Ishikawa (cell line): ENCODE data around the gene RHBDD3.

Source experiments
- CEBPB ChIP-seq: IDR thresholded peaks from 2 replicates; pipeline ENCODE4 v1.6.1; 2012
- CREB1 ChIP-seq: IDR thresholded peaks from 2 replicates; pipeline ENCODE4 v1.6.1; 2012; ENCODE audit warnings: low read depth
- EGR1 ChIP-seq: IDR thresholded peaks from 2 replicates; pipeline ENCODE4 v1.6.1; 2012
- EP300 ChIP-seq: IDR thresholded peaks from 2 replicates; pipeline ENCODE4 v1.6.1; 2012; ENCODE audit warnings: borderline replicate concordance
- FOXM1 ChIP-seq: IDR thresholded peaks from 2 replicates; pipeline ENCODE4 v1.6.1; 2012; ENCODE audit warnings: low read depth, borderline replicate concordance
- NFIC ChIP-seq: IDR thresholded peaks from 2 replicates; pipeline ENCODE4 v1.6.1; 2012
- RAD21 ChIP-seq: IDR thresholded peaks from 2 replicates; pipeline ENCODE4 v1.6.1; 2012; ENCODE audit warnings: low read depth
- TAF1 ChIP-seq: IDR thresholded peaks from 2 replicates; pipeline ENCODE4 v1.6.1; 2012; ENCODE audit warnings: low read depth, mild to moderate bottlenecking
- TCF12 ChIP-seq: IDR thresholded peaks from 2 replicates; pipeline ENCODE4 v1.6.1; 2012; ENCODE audit warnings: low read depth
- TEAD4 ChIP-seq: IDR thresholded peaks from 2 replicates; pipeline ENCODE4 v1.6.1; 2012
- YY1 ChIP-seq: IDR thresholded peaks from 2 replicates; pipeline ENCODE4 v1.6.1; 2012; ENCODE audit warnings: low read depth
- ZBTB7A ChIP-seq: IDR thresholded peaks from 2 replicates; pipeline ENCODE4 v1.6.1; 2012; ENCODE audit warnings: low read depth
- TF ChIP-seq, protein P1 (sequence below): IDR thresholded peaks from 2 replicates; pipeline ENCODE4 v1.6.1; 2012
- TF ChIP-seq, protein P2 (sequence below): IDR thresholded peaks from 2 replicates; pipeline ENCODE4 v1.6.1; 2012
- TF ChIP-seq, protein P3 (sequence below): IDR thresholded peaks from 2 replicates; pipeline ENCODE4 v1.6.1; 2012; ENCODE audit warnings: low read depth, mild to moderate bottlenecking

The RHBDD3 gene

DNA sequence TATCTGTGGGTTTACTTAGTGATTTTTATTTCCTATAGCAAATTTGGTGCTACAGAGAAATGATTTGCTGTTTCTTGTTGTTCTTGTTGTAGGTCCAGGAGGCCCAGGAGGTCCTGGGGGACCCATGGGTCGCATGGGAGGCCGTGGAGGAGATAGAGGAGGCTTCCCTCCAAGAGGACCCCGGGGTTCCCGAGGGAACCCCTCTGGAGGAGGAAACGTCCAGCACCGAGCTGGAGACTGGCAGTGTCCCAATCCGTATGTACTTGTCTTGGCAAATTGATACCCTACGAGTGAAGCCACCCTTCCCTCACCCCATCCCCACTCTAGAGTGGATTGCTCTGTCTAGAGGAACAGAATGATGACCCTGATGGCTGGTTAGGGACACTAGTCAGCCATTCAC, 30.9 kb upstream of the RHBDD3 start:
- no peak for TF ChIP-seq EGR1
- no peak for TF ChIP-seq CEBPB
- no peak for TF ChIP-seq EP300
- TF ChIP-seq, protein P1, sequence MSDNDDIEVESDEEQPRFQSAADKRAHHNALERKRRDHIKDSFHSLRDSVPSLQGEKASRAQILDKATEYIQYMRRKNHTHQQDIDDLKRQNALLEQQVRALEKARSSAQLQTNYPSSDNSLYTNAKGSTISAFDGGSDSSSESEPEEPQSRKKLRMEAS: no peak
- TF ChIP-seq TEAD4: no peak
- TF ChIP-seq TCF12: no peak
- TF ChIP-seq CREB1: no peak
- TF ChIP-seq ZBTB7A: no peak
- TF ChIP-seq RAD21: no peak
- no peak for TF ChIP-seq YY1

DNA sequence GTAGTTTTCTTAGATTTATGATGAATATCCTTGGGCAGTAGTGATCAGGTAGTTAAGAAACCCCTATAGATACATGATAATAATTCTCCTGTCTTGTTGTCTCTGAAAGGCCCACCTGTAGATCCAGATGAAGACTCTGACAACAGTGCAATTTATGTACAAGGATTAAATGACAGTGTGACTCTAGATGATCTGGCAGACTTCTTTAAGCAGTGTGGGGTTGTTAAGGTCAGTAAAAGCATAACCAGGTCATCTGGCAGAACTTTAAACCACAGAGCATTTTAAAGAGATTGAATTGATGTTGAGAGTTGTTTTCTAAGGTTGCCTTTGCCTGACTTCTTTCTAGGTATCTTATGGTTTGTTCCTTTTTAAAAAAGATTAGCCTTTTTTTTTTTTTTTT, 24.6 kb upstream of the RHBDD3 start:
- TF ChIP-seq EGR1 (no peak), TAF1 (no peak), CREB1 (no peak), ZBTB7A (no peak), EP300 (no peak), FOXM1 (no peak)
- TF ChIP-seq, protein P1: no peak
- TF ChIP-seq, protein P2, sequence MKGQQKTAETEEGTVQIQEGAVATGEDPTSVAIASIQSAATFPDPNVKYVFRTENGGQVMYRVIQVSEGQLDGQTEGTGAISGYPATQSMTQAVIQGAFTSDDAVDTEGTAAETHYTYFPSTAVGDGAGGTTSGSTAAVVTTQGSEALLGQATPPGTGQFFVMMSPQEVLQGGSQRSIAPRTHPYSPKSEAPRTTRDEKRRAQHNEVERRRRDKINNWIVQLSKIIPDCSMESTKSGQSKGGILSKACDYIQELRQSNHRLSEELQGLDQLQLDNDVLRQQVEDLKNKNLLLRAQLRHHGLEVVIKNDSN: no peak

DNA sequence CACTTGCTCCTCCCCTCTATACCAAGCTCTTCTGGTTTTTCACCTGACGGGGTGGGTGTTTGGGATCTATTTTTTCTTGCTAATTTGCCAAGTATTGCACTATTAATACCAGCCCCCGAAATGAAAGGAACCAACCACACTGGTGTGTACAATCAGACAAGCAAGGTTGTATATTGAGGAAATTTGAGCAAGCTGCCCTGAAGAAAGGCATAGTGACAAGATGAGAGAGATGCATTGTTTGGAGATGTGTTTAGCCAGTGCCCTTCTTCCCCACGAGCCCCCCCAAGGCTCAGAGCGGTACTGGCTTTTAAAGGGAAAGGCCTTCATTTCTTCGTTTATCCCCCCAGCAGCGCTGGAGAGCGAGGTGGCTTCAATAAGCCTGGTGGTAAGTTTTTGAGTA, 23.4 kb upstream of the RHBDD3 start:
- TF ChIP-seq, protein P2: no peak
- TF ChIP-seq RAD21: no peak
- TF ChIP-seq, protein P1: no peak
- TF ChIP-seq ZBTB7A: no peak
- no peak for TF ChIP-seq EP300
- TF ChIP-seq YY1: no peak
- TF ChIP-seq TCF12: no peak
- no peak for TF ChIP-seq TEAD4
- TF ChIP-seq, protein P3, sequence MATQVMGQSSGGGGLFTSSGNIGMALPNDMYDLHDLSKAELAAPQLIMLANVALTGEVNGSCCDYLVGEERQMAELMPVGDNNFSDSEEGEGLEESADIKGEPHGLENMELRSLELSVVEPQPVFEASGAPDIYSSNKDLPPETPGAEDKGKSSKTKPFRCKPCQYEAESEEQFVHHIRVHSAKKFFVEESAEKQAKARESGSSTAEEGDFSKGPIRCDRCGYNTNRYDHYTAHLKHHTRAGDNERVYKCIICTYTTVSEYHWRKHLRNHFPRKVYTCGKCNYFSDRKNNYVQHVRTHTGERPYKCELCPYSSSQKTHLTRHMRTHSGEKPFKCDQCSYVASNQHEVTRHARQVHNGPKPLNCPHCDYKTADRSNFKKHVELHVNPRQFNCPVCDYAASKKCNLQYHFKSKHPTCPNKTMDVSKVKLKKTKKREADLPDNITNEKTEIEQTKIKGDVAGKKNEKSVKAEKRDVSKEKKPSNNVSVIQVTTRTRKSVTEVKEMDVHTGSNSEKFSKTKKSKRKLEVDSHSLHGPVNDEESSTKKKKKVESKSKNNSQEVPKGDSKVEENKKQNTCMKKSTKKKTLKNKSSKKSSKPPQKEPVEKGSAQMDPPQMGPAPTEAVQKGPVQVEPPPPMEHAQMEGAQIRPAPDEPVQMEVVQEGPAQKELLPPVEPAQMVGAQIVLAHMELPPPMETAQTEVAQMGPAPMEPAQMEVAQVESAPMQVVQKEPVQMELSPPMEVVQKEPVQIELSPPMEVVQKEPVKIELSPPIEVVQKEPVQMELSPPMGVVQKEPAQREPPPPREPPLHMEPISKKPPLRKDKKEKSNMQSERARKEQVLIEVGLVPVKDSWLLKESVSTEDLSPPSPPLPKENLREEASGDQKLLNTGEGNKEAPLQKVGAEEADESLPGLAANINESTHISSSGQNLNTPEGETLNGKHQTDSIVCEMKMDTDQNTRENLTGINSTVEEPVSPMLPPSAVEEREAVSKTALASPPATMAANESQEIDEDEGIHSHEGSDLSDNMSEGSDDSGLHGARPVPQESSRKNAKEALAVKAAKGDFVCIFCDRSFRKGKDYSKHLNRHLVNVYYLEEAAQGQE: no peak
- TF ChIP-seq TAF1: no peak
- TF ChIP-seq EGR1: no peak

DNA sequence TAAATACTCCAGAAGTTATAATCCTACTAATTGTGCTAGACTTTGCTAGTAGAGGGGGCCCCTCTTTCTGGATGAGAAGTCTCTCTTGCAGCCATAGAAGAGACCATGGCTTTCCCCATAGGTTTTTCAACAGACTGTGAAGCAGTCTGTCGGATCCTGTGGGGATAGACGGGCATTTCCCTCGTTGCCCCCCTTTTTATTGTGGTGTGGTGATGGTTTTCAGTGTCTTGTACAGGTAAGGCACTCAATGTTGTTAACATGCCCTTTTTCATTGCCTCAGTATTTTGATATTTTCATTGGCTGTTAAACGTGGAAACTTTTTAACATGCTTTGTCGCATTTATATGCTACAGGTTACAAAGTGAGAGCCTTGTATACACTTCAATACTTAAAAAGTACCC, 22.3 kb upstream of the RHBDD3 start:
- no peak for TF ChIP-seq TAF1
- TF ChIP-seq CREB1: no peak
- no peak for TF ChIP-seq RAD21
- TF ChIP-seq EGR1: no peak
- no peak for TF ChIP-seq YY1
- TF ChIP-seq FOXM1: no peak
- TF ChIP-seq, protein P3: no peak
- no peak for TF ChIP-seq CEBPB
- TF ChIP-seq, protein P2: no peak
- no peak for TF ChIP-seq NFIC
- no peak for TF ChIP-seq EP300
- no peak for TF ChIP-seq ZBTB7A
- no peak for TF ChIP-seq TEAD4
- TF ChIP-seq TCF12: no peak

DNA sequence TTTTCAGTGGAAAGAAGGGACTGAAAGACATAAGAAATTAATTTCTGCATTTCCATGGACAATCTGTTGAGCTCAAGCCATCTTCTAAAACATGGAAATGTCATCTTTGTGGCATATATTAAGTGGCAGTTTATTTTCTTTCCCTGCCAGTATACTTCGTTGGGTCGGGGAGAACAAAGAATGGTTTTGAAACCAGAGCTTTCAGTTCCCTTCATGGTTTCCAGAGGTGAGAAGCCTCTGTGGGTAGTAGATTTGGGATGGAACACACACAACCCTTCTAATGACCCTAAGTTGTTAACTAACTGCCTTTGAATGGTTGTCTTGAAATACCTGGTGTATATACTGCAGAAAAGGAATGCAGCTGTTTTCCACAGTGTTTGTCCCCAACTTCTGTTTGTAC, 21.1 kb upstream of the RHBDD3 start:
- TF ChIP-seq ZBTB7A (no peak), FOXM1 (no peak), TEAD4 (no peak)
- TF ChIP-seq, protein P1: no peak

DNA sequence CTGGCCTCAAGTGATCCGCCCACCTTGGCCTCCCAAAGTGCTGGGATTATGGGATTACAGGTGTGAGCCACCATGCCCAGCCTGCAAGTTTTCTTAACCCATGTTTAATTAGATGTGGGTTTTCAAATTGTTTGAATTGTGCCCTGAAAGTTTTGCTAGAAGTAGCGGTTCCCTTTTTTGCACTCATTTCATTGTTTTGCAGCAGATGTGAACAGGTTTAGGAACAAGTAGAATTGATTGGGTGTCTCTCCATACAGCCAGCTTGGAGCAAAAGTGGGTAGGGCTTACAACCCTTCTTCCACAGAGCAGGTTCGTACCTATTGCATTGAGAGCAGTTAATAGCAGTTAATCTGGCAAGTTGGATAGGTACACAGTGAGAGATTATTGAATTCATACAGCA, 16.4 kb upstream of the RHBDD3 start:
- TF ChIP-seq EP300 (no peak), YY1 (no peak), NFIC (no peak), ZBTB7A (no peak), EGR1 (no peak), CREB1 (no peak), CEBPB (no peak), RAD21 (no peak), TAF1 (no peak), FOXM1 (no peak), TEAD4 (no peak)
- TF ChIP-seq, protein P3: no peak
- TF ChIP-seq, protein P2: no peak
- TF ChIP-seq, protein P1: no peak
